ENCODE results near the gene SNX25. TPM values are rescaled to one million over a fixed set of nuclear protein-coding genes. Genes with fewer than 3 reads are reported as not detected.
A peak's percentile ranks its signal among the peaks of the same experiment; 100 is the strongest.

The SNX25 gene
- polyA plus RNA-seq, 1 donor: 7.7 TPM

- no peak for DNase-seq
Measured at GRCh38 chr4:185381288-185382196, 172.1 kb downstream of the SNX25 start.

GRCh38 chr4:185382754-185383153 lies 173.4 kb downstream of the SNX25 start:
- no peak for DNase-seq

DNA sequence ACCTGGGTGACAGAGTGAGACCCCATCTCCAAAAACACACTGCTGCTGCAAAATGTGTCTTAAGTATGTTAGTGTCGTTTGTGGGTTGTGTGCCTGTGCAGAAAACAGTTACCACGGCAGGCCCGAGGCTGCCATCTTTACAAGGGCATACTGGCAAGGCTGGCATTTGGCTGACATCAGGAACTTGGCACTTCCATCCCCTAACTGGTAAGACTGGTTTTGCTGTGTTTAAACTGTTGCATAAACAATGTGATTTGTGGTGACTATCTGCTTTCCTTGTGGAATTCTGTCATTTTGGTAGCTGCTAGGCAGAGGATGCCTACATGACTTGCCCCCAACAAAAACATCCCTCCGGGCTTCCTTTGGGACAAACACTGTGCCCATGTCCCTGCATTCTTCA lies 174.1 kb downstream of the SNX25 start:
- DNase-seq: no peak

GRCh38 chr4:185384061-185384460 lies 174.7 kb downstream of the SNX25 start:
- DNase-seq: no peak

GRCh38 chr4:185384930-185385331 lies 175.5 kb downstream of the SNX25 start:
- DNase-seq: no peak

GRCh38 chr4:185387957-185388356 lies 178.6 kb downstream of the SNX25 start:
- no peak for DNase-seq

- no peak for DNase-seq
Measured at GRCh38 chr4:185390941-185391340, 181.5 kb downstream of the SNX25 start.

DNA sequence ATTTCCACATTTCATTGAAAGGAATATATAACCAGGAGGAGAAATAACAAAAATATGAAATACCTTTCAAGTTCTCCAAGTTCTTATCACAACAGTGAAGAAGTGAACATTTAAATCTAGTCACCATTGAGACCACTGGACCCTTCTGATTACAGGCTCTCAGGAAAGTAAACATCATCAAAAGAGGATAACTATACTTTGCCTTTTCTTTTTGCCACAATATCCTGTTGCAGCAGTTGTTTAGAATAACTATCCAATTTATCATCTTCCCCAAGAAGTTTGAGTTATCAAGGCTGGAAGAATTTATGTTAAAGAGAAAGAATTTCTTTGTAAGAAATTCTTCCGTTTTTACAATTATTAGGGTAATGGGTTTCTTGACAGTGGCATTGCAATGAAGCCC lies 182.8 kb downstream of the SNX25 start:
- DNase-seq: no peak

DNA sequence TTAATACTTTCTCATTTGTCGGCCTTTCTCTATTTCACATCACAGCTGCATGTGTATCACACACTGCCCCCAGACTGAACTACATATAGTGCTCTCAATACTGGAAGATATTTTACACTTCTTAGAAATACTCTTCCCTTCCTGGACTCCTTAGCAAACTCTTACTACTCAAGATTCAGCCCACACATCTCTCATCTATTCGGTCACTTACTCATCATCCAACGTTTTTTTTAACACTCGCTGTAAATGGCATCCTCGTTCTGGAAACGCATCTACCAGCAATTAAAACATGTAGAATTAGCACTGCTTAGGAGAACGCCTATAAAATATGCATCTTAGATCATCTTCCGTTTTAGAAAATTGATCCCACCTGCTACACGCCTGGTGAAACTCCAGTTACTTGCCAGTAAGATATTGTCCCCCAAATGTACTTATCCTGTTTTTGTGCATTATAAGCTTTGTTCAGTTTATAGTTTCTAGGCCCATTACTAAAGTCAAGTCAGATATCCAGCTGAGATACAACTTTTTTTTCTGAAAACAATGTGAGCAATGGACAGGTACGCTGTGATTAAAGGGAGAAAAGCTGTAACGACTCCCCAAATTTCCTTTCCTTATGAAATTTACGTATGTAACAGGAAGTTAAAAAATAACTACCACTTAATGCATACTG lies 185.3 kb downstream of the SNX25 start:
- peak; percentile 38 for DNase-seq

GRCh38 chr4:185395238-185395955 lies 186.0 kb downstream of the SNX25 start, which contains the start of gene LRP2BP:
TSS of gene LRP2BP (minus strand) at chr4:185395924. CDS start at chr4:185378186, 17,738 bp downstream.
- peak; percentile 41 for DNase-seq

DNA sequence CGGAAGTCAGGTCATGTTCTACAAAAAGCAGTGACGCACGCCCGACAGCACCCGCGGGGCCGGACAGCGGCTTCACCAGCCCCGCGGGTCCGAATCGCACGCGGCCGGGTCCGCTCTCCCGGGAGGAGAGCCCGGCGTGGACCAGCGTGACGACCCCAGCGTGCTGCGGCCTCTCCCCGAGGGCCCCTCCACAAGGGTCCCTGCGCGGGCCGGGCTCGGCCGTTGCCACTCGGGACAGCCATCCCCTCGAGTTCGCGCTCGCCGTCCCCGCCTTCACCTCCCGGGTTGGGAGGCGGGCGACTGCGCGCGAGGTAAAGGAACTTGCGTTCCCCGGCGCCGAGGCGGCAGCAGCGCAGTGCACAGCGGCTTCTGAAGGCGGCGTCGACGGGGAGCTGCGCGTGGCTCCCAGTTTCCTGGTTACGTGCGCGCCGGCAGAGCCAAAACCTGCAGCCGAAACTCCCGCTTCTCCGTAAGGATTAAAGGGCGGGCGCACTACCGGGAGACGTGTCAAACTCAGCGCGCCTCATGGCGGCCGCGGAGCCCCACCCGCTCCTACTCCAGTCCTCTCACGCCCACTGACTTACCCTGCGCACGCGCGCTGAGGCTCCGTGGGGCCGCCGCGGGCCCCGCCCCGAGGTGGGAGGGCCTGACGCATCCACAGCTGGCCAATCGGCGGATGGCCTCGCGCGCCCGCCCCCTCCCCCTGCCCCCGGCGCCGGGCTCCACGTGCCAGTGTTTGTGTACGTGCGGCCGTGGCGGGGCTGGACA lies 186.7 kb downstream of the SNX25 start:
- DNase-seq: peak; percentile 97

GRCh38 chr4:185396724-185397385 lies 187.5 kb downstream of the SNX25 start, which contains the start of gene ANKRD37:
TSS of gene ANKRD37 (plus strand) at chr4:185396841. CDS start at chr4:185396924, 83 bp downstream.
- DNase-seq: peak; percentile 51

GRCh38 chr4:185398618-185399017 lies 189.2 kb downstream of the SNX25 start:
- no peak for DNase-seq

GRCh38 chr4:185399466-185399865 lies 190.1 kb downstream of the SNX25 start:
- no peak for DNase-seq

DNA sequence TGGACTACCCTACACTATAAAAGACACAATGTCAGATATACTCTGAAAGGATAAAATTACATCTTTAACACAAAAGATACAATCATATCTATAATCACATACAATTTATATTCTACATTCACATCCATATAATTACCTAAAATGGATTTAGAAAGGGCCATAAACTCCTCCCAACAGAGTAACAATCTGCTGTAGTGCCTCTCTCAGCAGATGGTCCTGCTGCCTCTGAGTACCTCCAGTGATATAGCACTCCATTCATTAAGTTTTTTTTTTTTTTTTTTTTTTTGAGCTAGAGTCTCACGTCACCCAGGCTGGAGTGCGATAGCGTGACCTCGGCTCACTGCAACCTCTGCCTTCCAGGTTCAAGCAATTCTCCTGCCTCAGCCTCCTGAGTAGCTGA lies 194.6 kb downstream of the SNX25 start:
- DNase-seq: no peak

DNA sequence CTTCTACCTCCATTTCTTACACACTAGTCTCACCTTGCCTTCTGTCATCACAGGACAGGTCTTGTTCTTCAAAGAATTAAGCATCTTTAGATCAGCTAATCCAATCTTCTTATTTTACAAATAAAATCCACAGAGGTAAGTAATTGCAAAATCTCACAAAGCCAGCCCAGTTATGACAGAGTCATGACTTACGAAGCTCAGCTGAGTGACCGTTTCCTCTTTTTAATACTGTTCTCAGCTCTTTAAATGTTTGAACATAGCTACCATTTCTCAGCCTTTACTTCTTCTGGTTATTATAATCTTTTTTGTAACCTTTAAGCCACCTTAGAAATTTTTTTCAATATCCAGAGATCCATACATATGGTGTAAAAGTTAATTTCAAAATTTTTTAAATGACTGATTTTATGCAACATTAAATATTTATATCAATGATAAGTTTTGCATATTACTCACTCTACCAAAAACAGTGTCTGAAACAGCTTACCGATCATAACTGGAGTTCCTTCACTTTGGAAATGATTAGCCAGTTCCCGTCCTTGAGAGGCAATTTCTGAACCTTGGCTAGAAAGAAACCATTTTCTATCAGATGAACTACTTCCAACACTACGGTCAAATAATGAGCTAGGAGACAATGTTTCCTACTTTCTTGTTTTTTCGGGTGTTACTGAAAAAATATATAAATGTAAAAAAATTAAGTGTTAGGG lies 196.1 kb downstream of the SNX25 start:
- no peak for DNase-seq

GRCh38 chr4:185408432-185408831 lies 199.0 kb downstream of the SNX25 start:
- DNase-seq: no peak

DNA sequence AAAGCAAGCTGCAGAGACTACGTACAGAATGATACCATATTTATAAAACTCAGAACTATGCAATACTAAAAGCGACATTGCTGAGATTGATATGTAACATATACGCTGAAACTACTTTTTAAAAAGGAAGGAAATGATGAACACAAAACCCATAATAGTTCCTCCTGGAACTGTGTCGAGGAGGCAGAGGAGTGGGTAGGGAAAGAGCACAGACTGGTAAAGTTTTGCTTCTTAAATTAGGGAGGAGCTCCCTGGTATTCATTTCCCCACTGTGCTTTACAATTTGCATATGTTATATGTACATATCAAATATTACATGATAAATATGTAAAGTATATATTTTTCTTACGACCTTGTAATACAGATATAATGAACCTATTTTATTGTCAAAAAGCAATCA lies 202.5 kb downstream of the SNX25 start:
- DNase-seq: no peak

DNA sequence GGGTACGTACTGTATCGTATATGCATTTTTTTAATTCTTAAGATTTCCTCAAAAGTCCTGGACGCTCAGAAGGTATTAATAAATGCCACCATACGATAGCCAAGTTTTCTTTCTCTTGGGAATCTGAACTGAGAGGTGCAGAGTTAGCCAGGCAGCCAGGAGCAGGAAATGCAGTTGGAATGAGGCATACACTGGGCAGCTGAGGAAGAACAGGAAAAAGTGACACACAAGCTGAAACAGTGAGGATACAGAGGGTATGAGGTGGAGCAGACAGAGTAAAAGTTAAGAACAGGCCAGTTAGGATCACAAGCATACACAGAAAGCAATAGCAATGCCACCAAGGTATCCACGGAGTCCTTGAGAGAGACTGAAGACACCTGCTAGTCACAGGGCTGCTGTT lies 203.0 kb downstream of the SNX25 start:
- no peak for DNase-seq

Measured in hindlimb muscle (tissue), 1 donor.